MCF 10A (cell line): Measurements from ENCODE around the gene CLK4. TPM values are rescaled to one million over a fixed set of nuclear protein-coding genes. Genes with fewer than 3 reads are reported as not detected.

ENCODE experiments used
- BruUV-seq: library from RNA; stranded (reverse); fragments of 400-500 nt; replicated peaks from 2 replicates; lab custom pipeline; 2021; lab: Mats Ljungman, UMichigan
- CTCF ChIA-PET: fragments of 300-600 bp; sonication (Branson Sonifier 250); formaldehyde crosslinking; extraction: SDS; loops from one replicate; lab custom pipeline; 2021; ENCODE audit warnings: antibody characterized with exemption, inconsistent platforms; lab: Yijun Ruan, JAX
- POLR2A ChIA-PET: fragments of 300-600, 350-650 bp; sonication (Branson Sonifier 250); formaldehyde crosslinking; extraction: SDS; loops from one replicate; lab custom pipeline; 2020; ENCODE audit warnings: antibody characterized with exemption, inconsistent platforms; lab: Yijun Ruan, JAX
- DNase-seq: peaks from one replicate; pipeline ENCODE4 v3.0.0-alpha.2; 2018; ENCODE audit not compliant: unreplicated experiment
- H3K27ac Mint-ChIP-seq: one replicate; pipeline ENCODE4 v1.8.0; 2022; ENCODE audit warnings: mild to moderate bottlenecking, low read depth, mixed read lengths; ENCODE audit not compliant: unreplicated experiment
- H3K27me3 Mint-ChIP-seq: one replicate; pipeline ENCODE4 v1.8.0; 2022; ENCODE audit warnings: mixed read lengths; ENCODE audit not compliant: insufficient read depth, unreplicated experiment
- H3K36me3 Mint-ChIP-seq: one replicate; pipeline ENCODE4 v1.8.0; 2022; ENCODE audit warnings: mild to moderate bottlenecking, moderate library complexity, mixed read lengths; ENCODE audit not compliant: insufficient read depth, unreplicated experiment
- H3K4me1 Mint-ChIP-seq: one replicate; pipeline ENCODE4 v1.8.0; 2022; ENCODE audit warnings: mixed read lengths; ENCODE audit not compliant: insufficient read depth, unreplicated experiment
- H3K4me3 Mint-ChIP-seq: one replicate; pipeline ENCODE4 v1.8.0; 2022; ENCODE audit warnings: mild to moderate bottlenecking, moderate library complexity, mixed read lengths; ENCODE audit not compliant: unreplicated experiment
- H3K9me3 Mint-ChIP-seq: one replicate; pipeline ENCODE4 v1.8.0; 2022; ENCODE audit warnings: mixed read lengths; ENCODE audit not compliant: unreplicated experiment
- CTCF ChIP-seq: fragments of 200-600 bp; IDR thresholded peaks from one replicate; pipeline ENCODE4 v1.8.0; 2022; ENCODE audit warnings: antibody characterized with exemption, mild to moderate bottlenecking; ENCODE audit not compliant: unreplicated experiment
- intact Hi-C: fragments of 100-400 bp; cut with micrococcal nuclease; formaldehyde crosslinking; loops from 2 replicates; pipeline ENCODE4 v1.14.1; 2022
- total RNA-seq: library from RNA; stranded (reverse); gene quantifications from 2 replicates; pipeline ENCODE4 v1.2.3, GENCODE V29; 2022

Gene CLK4
- total RNA-seq, 1 experiment from 2014 or later = 49.3 TPM

- no peak overlapping the region for H3K4me3 Mint-ChIP-seq
- H3K9me3 Mint-ChIP-seq = peaks cover 8% of the 10 kb centered on the region
- H3K4me1 Mint-ChIP-seq = peaks cover 2% of the 10 kb centered on the region
- intact Hi-C loops = no loop called here
- CTCF ChIA-PET = no interaction called here
- POLR2A ChIA-PET = interaction anchor here (1.0 kb wide), 1 partner anchor 14 kb away, joined by 3 read pairs; no protein-coding TSS in a partner anchor
- TF ChIP-seq CTCF = no peak
- no peaks in the 10 kb centered on the region for H3K27me3 Mint-ChIP-seq
- no TSS peak for BruUV-seq
- H3K36me3 Mint-ChIP-seq = no peaks in the 10 kb centered on the region
- H3K27ac Mint-ChIP-seq = no peak overlapping the region
- DNase-seq = no peak
These were observed 41.7 kb upstream of the CLK4 start for GRCh38 chr5:178668579-178668978.

- no peaks in the 10 kb centered on the region for H3K4me1 Mint-ChIP-seq
- TF ChIP-seq CTCF = no peak
- POLR2A ChIA-PET = interaction anchor here (0.9 kb wide), 1 partner anchor 10 kb away, joined by 4 read pairs; no protein-coding TSS in a partner anchor
- no peak overlapping the region for H3K4me3 Mint-ChIP-seq
- no peak overlapping the region for H3K27ac Mint-ChIP-seq
- no peaks in the 10 kb centered on the region for H3K27me3 Mint-ChIP-seq
- no TSS peak for BruUV-seq
- CTCF ChIA-PET = no interaction called here
- intact Hi-C loops = no loop called here
- no peak for DNase-seq
- H3K36me3 Mint-ChIP-seq = no peaks in the 10 kb centered on the region
- H3K9me3 Mint-ChIP-seq = peaks cover 8% of the 10 kb centered on the region
These were observed 40.8 kb upstream of the CLK4 start for GRCh38 chr5:178667688-178668087.

GRCh38 chr5:178667101-178667500, 40.3 kb upstream of the CLK4 start:
- no peak for DNase-seq

GRCh38 chr5:178664141-178664540, 37.3 kb upstream of the CLK4 start:
- no peak for DNase-seq
- Mint-ChIP-seq H3K36me3 (no peaks in the 10 kb centered on the region), H3K27me3 (no peaks in the 10 kb centered on the region), H3K4me3 (no peak overlapping the region), H3K9me3 (peaks cover 1% of the 10 kb centered on the region), H3K4me1 (no peaks in the 10 kb centered on the region), H3K27ac (no peak overlapping the region)
- CTCF ChIA-PET = interaction anchor here (0.6 to 1.6 kb wide), 4 partner anchors 9 to 1552 kb away, joined by 3 read pairs; no protein-coding TSS in a partner anchor
- BruUV-seq = no TSS peak
- intact Hi-C loops = no loop called here
- TF ChIP-seq CTCF = no peak
- POLR2A ChIA-PET = no interaction called here

More at GRCh38 chr5:178667101-178667500, 40.3 kb upstream of the CLK4 start:
- TF ChIP-seq CTCF = no peak
- Mint-ChIP-seq H3K36me3 (no peaks in the 10 kb centered on the region), H3K27ac (no peak overlapping the region), H3K9me3 (peaks cover 8% of the 10 kb centered on the region), H3K4me3 (no peak overlapping the region), H3K4me1 (no peaks in the 10 kb centered on the region), H3K27me3 (no peaks in the 10 kb centered on the region)
- ChIA-PET CTCF (interaction anchor here (0.6 kb wide), 1 partner anchor 161 kb away, joined by 3 read pairs; no protein-coding TSS in a partner anchor), POLR2A (interaction anchor here (0.9 kb wide), 1 partner anchor 11 kb away, joined by 4 read pairs; no protein-coding TSS in a partner anchor)
- intact Hi-C loops = no loop called here
- no TSS peak for BruUV-seq
